DMS153 treated with DMSO at 0.1 percent for 48 hours (cell line): Measurements from ENCODE around the gene RIMBP2.

ENCODE experiments used
- DNase-seq: peaks from one replicate; lab custom pipeline; 2025; ENCODE audit not compliant: unreplicated experiment; lab: John Stamatoyannopoulos, UW

RIMBP2 gene

DNA sequence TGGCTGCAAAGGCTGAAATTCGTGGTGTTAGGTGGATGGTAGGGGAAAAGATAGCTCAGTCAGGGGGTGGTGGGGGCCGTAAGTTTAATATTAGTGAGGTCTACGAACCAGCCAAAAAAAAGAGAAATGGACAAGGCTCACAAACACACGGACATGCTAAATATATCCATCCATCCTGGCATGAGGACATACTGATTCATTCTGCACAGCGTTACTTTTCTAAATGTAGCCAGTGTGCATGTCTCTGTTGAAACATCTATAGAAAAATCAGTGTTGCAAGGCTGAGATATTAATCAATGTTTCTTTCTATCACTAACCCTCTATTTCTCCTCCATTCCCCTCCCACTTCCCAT, 227.8 kb downstream of the RIMBP2 start:
- no peak for DNase-seq

DNA sequence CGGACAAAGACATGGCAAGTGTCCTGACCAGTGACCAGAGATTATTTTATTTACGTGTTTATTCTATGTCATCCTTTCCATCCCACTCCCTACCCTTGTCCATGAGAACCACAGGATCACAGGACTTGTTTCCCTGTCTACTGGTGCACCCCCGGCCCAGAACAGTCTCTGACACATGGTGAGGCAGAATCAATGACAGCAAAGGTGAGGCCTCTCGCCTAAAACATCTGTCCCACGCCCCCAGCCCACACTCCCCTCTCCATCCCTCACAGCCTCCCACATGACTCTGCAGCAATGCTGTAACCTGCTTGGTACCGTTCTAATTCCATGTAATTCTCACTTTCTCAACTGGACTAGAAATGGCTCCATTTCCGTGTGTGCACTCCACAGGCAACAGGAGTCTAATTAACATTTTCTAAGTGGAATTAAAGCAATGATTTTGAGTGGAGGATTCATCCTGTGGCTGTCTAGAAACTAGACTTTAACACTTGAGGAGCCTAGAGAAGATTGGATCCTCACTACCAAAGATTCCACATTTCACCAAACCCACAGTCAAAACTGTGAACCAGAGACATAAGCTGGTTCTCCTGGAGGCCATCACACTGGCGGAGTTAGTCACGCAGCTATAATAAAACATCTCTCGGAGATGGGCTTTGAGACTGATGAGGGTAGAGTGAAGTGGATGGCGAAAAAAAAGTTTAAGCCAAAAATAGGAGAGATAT, 228.3 kb downstream of the RIMBP2 start:
- no peak for DNase-seq

DNA sequence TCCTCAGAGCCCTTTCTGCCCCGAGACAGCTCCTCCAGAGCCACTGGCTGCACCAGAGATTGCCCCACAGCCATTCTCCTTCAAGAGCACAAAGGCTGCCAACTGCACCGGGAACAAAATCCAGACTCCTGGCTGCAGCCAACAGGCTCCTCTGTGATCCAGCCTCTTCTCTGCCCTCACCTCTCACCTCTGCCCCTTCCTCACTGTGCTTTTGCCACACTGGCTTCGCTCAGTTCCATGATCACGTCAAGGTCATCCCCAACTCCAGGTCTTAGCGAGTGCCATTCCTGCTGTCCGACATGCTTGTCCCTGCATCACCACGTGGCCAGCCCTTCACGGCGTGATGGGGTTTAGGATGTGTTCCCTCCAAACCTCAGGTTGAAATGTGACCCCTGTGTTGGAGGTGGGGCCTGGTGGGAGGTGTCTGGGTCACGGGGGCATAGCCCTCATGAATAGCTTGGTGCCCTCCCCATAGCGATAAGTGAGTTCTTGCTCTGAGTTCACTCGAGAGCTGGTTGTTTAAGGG, 229.1 kb downstream of the RIMBP2 start:
- no peak for DNase-seq

DNA sequence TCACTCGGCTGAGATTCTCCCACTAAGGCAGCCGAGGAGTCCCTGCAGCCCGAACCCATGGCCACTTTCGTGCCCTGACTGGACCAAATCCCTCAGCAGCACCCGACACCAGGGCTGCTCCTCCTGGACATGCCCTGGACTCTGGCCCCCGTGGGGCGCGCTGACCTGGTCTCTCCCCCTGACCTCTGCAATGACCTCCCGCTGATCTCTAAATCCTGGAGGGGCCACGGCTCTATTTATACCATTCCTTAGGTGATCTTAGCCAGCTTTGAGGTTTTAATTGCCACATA, 230.0 kb downstream of the RIMBP2 start:
- no peak for DNase-seq

DNA sequence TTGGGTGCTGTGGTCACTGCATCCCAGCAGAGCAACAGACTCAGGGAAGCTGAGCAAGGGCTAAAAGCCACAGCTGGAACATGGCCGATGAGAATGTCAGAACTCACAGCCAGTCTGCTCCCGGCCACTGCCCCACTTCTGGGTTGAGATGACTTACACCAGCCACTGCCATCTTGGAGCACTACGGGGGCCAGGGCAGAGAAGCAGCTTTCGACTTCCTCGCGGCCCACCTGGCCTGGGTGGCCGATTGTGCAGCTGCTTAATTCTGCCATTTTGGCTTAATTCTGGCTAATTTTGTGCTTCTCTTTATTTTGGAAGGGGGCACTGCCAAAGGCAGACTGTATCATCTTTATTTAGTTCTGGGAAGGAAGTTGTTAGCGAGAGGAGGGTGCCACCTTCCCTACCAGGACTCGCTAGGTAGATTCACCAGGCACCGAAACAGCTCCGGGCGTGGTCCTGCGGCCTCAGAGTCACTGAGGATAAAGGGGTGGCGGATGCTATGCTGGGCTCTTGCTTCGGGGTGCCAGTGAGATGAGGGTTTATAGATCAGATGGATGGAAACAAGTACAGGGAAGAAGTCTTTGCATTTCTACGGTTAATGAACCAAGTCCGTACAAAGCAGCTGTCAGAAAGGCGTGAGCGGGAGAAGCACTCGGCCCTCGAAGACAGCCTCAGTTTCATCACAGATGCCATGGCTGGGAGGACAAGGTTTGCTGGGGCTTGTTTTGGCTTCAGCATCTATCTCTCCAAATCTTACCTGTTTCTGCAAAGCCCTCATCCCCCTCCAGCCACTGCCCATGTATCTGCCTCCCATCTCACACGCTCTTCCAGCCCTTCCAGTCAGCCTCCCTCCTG, 230.6 kb downstream of the RIMBP2 start:
- no peak for DNase-seq

DNA sequence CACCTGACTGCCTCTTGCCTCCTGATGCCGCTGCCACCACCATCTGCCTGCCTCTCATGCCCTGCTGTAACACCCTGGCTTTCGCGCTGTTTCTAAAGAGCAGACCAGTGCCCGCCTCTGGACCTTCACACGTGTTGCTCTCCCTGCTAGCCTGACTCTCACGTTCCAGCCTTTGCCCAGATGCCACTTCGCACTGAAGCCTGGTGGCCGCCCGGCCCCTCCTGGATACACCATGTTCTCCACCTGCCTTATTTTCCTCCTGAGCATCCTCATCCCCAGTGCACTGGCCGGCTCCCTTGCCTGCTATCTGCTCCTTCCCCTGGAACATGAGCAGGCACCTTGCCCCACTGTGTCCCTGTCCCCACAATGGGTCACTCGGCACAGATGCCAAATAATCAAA, 231.9 kb downstream of the RIMBP2 start:
- no peak for DNase-seq

DNA sequence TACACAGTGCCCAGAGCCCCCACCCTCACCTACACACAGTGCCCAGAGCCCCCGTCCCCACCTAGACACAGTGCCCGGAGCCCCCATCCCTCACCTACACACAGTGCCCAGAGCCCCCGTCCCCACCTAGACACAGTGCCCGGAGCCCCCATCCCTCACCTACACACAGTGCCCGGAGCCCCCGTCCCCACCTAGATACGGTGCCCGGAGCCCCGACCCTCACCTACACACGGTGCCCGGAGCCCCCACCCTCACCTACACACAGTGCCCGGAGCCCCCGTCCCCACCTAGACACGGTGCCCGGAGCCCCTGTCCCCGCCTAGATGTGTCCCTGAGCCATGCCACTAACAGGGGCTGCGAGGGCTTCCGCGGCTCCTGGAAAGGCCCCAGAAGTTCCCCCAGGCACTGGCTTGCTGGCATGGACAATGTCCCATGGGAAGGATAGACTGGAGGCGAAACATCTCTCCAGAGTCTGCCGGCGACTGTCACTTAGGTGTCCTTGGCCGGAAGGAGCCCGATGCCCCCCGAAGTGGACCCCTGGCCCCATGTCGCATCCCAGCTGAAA, 232.4 kb downstream of the RIMBP2 start:
- DNase-seq, result no peak

DNA sequence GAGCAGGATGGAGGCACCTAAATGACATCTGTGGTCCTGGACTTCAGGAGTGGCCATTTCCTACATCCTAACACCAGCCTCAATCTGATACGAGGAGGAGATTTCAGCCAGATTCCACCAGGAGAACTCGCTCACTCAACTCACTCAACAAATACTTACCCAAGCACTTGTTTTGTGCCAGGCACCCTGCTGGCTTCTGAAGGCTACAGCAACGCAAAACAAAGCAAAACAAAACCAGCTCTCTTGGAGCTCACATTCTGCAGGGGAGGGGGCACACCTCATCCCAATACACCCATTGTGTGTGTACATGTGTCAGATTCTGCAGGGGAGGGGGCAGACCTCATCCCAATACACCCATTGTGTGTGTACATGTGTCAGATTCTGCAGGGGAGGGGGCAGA, 233.7 kb downstream of the RIMBP2 start:
- DNase-seq, result no peak

DNA sequence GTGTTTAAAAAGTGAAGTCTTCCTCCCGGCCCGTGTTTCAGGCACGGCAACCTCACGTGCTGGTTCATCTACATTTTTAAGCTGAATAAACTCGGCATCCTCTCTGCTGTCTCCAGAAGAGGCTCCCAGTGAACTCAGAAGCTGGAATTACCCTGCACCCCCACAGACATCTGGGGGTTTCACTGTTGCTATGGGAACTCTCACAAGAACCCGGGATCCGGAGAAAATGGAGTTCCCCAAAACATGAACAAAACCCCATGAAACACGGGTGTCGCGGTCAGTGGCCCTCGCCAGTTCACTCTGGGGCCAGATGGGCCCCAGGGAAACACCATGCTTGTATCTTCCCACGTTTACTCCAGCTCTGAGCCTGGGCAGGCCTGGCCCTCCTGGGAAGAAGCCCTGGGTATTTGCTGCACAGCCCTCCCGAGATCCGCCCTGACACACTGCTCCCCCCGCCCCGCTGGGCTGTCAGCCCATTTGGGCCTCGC, 234.7 kb downstream of the RIMBP2 start:
- DNase-seq, result no peak

DNA sequence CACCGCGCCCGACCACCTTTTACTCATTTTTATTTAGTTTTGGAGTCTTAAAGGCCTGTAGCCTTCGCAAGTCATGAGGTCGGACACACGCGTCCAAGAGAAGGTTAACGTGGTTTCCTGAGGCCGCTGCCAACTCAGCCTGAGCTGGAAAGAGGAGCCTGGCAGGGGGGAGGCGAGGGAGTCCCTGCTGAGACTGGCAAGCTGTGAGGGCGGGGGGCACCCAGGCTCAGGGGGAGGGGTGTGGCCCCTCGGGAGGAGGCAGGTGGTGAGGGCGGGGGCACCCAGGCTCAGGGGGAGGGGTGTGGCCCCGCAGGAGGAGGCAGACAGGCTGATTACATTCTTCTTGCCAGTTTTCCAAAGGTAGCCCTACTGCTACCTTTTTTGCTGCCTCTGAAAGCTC, 235.2 kb downstream of the RIMBP2 start:
- no peak for DNase-seq

DNA sequence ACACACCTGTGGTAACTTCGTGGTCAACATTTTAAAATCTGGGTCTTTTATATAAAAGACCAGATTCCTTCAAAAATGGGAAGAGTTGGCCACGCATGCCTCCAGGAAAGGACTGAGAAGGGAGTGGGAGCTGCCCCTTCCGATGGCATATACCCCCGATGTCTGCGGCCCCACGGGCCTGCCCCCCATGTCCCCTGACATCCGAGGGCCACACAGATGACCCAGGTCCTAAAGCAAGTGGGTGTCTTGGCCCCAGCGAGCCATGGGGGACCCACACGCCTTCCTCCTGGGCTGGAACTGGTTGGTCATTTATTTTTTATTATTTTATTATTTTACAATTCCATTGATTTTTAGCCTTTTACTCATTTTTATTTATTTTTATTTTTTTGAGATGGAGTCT, 235.9 kb downstream of the RIMBP2 start:
- DNase-seq, result no peak

DNA sequence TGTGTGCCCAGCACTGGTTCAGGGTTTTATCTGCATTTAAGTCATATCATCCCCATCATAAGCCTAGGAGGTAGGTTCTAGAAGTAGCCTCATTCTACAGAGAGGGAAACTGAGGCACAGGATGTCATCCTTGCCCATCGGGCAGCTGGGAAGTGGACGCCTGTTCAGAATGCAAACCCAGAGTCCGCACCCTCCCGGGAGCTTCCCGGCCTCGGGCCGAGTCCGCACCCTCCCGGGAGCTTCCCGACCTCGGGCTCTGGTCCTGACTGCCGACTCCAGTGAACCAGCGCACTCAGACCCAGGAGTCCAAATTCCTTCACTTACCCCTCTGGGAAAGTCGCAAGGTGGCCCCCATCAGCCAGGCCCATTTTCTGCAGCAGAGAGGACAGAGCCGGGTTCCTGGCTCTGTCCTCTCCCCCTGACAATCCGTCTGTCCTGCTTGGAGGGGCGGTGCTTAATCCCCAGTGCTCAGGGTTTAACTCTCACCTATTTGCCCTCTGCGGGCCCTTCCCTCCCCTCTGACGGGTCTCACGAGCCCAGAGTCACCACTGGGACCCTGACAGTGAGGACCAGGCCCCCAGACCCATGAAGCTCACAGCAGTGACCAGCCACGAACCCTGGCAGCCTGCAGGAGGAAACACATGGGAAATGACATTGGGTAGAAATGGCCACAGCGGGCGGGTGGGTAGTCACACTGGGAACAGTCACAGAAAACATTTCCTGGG, 236.5 kb downstream of the RIMBP2 start:
- no peak for DNase-seq

DNA sequence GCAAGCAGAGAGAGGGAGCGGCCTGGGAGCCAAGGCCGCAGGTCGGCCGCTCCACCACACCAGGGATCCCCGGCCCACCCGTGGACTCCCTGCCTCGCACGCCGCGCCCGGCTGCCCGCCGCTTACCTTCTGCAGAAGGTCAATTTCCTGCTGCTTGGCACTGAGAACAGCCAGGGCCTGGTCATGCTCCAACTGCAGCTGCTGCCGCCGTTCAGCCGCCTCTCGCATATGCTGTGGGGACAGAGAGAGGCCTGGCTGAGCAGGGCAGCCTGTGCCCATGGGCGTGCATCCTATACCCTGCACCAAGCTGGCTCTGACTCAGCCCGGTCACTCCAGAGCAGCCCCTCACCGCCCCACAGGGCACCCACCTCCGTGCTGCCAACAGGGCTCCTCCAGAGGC, 237.3 kb downstream of the RIMBP2 start:
- DNase-seq, result no peak

DNA sequence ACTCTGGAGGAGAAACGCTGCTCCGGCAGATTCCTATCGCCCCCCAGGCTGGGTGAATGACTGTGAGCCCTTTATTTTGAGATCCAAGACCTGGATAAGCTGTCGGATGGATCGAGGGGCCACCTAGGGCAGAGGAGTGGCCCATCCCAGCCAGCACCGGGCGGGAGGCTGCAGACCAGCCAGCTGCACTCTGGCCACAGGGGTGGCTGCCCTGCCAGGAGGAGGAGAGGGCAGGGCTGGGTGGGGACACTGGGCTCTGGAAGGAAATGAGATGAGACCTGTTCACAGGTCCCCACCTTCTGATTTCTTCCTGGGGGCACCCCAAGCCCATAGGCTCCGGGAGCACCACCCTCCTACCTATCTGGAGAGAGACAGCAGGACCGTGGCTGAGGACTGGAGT, 238.4 kb downstream of the RIMBP2 start:
- no peak for DNase-seq

DNA sequence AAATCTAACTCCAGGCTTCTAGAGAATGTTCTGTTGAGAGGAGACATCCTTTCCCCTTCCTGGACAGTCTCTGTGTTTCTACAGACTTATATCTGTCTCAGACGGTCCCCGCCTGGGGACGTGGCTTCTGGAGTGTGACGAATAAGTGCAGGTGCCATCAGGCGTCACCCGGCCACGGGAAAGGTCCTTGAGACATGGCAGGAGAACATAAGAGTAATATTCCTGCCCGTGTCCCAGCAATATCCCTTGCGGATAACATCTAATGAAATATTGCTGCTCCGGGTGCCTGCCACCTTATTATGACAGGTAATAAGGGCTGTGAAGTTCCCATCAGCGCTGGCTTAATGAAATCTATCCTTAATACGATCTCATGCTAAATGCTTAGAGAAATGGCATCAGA, 238.8 kb downstream of the RIMBP2 start:
- DNase-seq, result no peak

DNA sequence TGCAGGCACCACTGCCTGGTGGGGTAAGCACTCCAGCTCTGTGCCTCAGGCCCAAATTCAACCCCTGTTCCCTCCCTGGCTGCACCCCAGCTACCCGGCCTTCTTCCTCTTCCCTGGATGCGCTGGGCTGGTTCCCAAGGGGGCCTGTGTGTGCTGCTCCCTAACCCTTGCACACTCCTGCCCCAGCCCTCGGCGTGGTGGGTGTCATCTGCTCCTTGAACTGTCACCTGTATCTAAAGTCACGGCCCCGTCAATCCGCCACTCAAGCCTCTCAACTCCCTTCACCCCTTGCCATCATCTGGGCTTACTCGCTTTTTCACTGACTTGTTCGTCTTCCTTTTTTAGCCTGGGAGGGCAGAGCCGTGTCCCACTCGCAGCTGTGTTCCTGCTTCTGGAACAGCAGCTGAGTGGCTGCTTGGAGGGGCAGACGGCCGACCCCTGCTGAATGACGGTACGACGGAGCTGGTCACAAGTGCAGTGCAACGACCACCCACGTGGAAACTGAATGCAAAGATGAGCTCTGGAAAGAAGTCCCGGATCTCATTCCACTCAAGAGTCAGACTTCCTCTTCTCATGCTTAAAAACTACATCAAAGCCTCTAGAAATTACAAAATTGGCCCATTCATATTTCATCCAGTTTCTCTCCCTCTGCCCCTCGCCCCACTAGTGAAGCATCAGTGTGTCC, 239.5 kb downstream of the RIMBP2 start:
- DNase-seq, result no peak

DNA sequence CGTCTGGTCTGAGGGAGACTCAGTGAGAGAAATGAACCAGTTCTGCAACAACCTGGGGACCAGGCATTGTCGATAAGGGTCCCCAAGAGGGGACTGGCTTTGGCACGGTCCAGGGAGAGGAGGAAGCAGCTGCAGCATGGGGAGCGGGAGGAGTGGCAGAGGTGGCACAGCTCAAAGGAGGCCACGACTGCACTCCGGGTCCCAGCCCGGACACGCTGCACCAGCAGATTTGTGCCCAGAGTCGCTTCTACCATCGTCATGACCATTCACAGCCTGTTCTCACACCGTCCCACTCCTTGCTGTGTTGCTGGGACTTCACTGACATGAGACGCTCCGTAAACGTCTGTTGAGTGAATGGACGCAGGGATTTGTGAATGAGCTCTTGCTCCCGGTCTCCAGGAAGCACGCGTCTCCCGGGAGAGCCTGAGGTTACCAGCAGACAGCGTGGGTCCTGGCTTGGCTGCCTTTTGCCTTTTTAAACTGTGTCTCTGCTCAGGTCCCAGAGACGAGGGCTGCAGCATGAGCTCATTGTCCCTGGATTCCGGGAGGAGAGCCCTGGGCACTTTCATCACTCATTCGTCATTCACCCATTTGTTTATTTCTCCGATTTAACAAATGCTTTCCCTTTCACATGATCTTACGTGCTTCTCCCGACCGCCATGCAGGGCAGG, 241.4 kb downstream of the RIMBP2 start:
- no peak for DNase-seq

DNA sequence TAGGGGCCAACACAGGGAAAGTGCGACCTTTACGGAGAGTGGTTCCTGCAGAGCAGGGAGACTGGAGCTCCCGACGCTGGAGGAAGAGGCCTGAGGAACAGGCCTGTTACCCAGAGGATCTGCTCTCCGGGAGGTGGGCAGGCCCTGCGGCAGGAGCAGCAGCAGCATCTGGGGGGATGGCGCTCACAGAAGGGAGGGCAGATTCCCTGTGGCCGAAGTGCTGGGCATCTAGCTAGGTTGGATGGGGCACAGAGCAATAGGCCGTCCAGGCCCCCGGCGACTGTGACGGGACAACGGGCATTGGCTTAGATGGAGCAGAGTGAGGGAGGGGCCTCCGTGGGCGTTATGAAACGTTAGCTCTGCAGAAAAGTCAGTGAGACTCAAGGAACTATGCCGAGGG, 242.8 kb downstream of the RIMBP2 start:
- no peak for DNase-seq

DNA sequence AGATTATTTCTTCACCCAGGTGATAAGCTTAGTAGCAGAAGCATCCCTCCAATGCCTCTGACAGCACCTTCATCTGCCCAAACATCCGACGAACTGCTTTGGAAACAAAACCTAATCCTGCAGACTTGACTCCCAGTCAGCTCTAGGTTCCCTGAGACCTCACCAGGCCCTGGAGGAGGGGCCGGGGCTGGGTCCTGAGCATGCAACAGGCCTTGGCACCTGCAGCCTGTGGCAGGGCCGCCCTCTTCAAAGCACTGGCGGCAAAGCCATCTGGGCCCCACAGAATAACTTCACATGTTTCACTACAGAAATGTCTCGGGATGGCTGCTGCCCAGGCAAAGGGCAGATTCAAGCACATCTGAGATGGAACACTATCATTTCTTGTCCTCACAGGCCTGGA, 245.1 kb downstream of the RIMBP2 start:
- DNase-seq, result no peak

DNA sequence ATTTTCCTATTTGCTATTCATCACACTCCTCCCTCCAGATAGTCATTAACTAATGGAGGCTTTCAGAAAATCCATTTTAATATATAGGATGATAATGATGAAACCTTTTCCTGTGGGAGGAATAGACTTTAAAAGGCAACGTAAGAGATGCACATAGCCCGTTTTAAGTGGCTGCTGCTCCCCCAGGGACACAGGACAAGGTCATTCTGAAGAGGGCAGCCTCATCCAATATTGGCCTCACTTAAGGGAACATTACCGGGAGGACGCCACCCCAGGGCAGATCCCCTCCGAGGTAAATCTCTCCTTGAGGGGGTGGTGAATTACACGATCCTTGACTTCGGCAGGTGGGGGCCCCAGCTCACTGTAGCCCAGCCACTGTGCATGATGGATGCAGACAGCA, 246.5 kb downstream of the RIMBP2 start:
- no peak for DNase-seq
